SK-N-SH (cell line): Measurements from ENCODE around the gene AFG3L2. TPM values are rescaled to one million over a fixed set of nuclear protein-coding genes. Genes with fewer than 3 reads are reported as not detected.

Experiments used
- CTCF ChIA-PET: fragments of 300-600, 350-600 bp; formaldehyde crosslinking; extraction: SDS; loops from one replicate; lab custom pipeline; 2021; lab: Yijun Ruan, JAX
- POLR2A ChIA-PET: fragments of 350-600 bp; sonication (Branson Sonifier 250); formaldehyde crosslinking; extraction: SDS; loops from one replicate; lab custom pipeline; 2020; ENCODE audit warnings: antibody characterized with exemption, inconsistent platforms; lab: Yijun Ruan, JAX
- DNase-seq: peaks from one replicate; pipeline ENCODE4 v3.0.0; 2012
- H2AFZ ChIP-seq: fragments of 200-600 bp; sonication (generic); 2 replicates; pipeline ENCODE4 v1.8.1; 2016; ENCODE audit warnings: antibody characterized with exemption, mild to moderate bottlenecking, low read depth
- H3F3A ChIP-seq: fragments of 200-600 bp; sonication (generic); replicated peaks from 2 replicates; pipeline ENCODE3; 2016; ENCODE audit warnings: antibody characterized with exemption, mild to moderate bottlenecking; ENCODE audit not compliant: insufficient read depth
- H3K27ac ChIP-seq, 2 experiments: fragments of 200-500 bp in 1 of 2; fragments of 200-600 bp in 1 of 2; sonication (Bioruptor generic) in 1 of 2; sonication (generic), shearing (Covaris generic) in 1 of 2; 2 replicates each; pipeline versions ENCODE4 v1.5.1 to v1.6.1; 2014 to 2016; ENCODE audit warnings: low read depth in 2 of 2, inconsistent platforms in 1 of 2, low read length in 1 of 2, mild to moderate bottlenecking in 1 of 2, mixed read lengths in 1 of 2
- H3K27me3 ChIP-seq: fragments of 200-600 bp; sonication (generic), shearing (Covaris generic); 2 replicates; pipeline ENCODE4 v1.6.1; 2016; ENCODE audit warnings: mixed run types; ENCODE audit not compliant: insufficient read depth
- H3K36me3 ChIP-seq, 2 experiments: fragments of 200-500 bp in 1 of 2; fragments of 200-600 bp in 1 of 2; sonication (Bioruptor generic) in 1 of 2; sonication (generic) in 1 of 2; replicated peaks in 1 of 2; 2 replicates each; pipeline versions ENCODE3 to v1.5.1; 2014 to 2016; ENCODE audit warnings: low read length in 1 of 2, mild to moderate bottlenecking in 1 of 2; ENCODE audit not compliant: insufficient read depth in 2 of 2, control insufficient read depth in 1 of 2
- H3K4me1 ChIP-seq, 2 experiments: fragments of 200-500 bp in 1 of 2; fragments of 200-600 bp in 1 of 2; sonication (Bioruptor generic) in 1 of 2; sonication (generic), shearing (Covaris generic) in 1 of 2; 2 replicates each; pipeline versions ENCODE4 v1.5.1 to v1.6.1; 2014 to 2016; ENCODE audit warnings: low read depth in 1 of 2, low read length in 1 of 2, mixed run types in 1 of 2; ENCODE audit not compliant: insufficient read depth in 2 of 2, control insufficient read depth in 1 of 2
- H3K4me2 ChIP-seq: fragments of 200-600 bp; sonication (generic), shearing (Covaris generic); 2 replicates; pipeline ENCODE4 v1.6.1; 2017; ENCODE audit warnings: mixed run types
- H3K4me3 ChIP-seq, 2 experiments: fragments of 200-500 bp in 1 of 2; fragments of 200-600 bp in 1 of 2; sonication (Bioruptor generic) in 1 of 2; sonication (generic), shearing (Covaris generic) in 1 of 2; 2 replicates each; pipeline versions ENCODE4 v1.5.1 to v1.8.1; 2014 to 2016; ENCODE audit warnings: low read depth in 2 of 2, inconsistent platforms in 1 of 2, low read length in 1 of 2, mild to moderate bottlenecking in 1 of 2, mixed read lengths in 1 of 2, moderate library complexity in 1 of 2
- H3K79me2 ChIP-seq: fragments of 200-600 bp; sonication (generic); 2 replicates; pipeline ENCODE4 v1.8.1; 2017; ENCODE audit warnings: mild to moderate bottlenecking; ENCODE audit not compliant: insufficient read depth
- H3K9ac ChIP-seq: fragments of 200-600 bp; sonication (generic); 2 replicates; pipeline ENCODE4 v1.6.1; 2017; ENCODE audit warnings: mixed run types
- H3K9me2 ChIP-seq: fragments of 200-600 bp; sonication (generic); 2 replicates; pipeline ENCODE4 v1.6.1; 2017; ENCODE audit warnings: mixed run types
- H3K9me3 ChIP-seq: fragments of 200-600 bp; sonication (generic); 2 replicates; pipeline ENCODE4 v1.6.1; 2017; ENCODE audit warnings: mixed run types, mild to moderate bottlenecking, moderate library complexity
- H4K20me1 ChIP-seq: fragments of 200-600 bp; sonication (generic); 2 replicates; pipeline ENCODE4 v1.6.1; 2017; ENCODE audit warnings: mild to moderate bottlenecking, mixed run types; ENCODE audit not compliant: insufficient read depth
- CHD2 ChIP-seq: fragments of 150-350 bp; IDR thresholded peaks from 2 replicates; pipeline ENCODE4 v1.6.1; 2018; ENCODE audit warnings: low read length; ENCODE audit not compliant: partially characterized antibody
- FOSL2 ChIP-seq: IDR thresholded peaks from 2 replicates; pipeline ENCODE4 v1.4.0; 2012; ENCODE audit warnings: low read depth, mild to moderate bottlenecking, moderate library complexity, borderline replicate concordance
- FOXJ3 ChIP-seq: sonication (generic); formaldehyde crosslinking; IDR thresholded peaks from 2 replicates; pipeline ENCODE4 v1.5.1; 2020; ENCODE audit warnings: mild to moderate bottlenecking, missing genetic modification reagents
- FOXM1 ChIP-seq: IDR thresholded peaks from 2 replicates; pipeline ENCODE4 v1.4.0; 2012; ENCODE audit warnings: low read depth, mild to moderate bottlenecking
- GABPA ChIP-seq: IDR thresholded peaks from 2 replicates; pipeline ENCODE4 v1.4.0; 2012; ENCODE audit warnings: low read depth, mild to moderate bottlenecking
- IRF3 ChIP-seq: fragments of 150-350 bp; IDR thresholded peaks from 2 replicates; pipeline ENCODE4 v1.6.1; 2016; ENCODE audit warnings: mild to moderate bottlenecking, low read depth, low read length
- MEF2A ChIP-seq: IDR thresholded peaks from 2 replicates; pipeline ENCODE4 v1.4.0; 2012; ENCODE audit warnings: low read depth, borderline replicate concordance
- MXI1 ChIP-seq: IDR thresholded peaks from 2 replicates; pipeline ENCODE4 v1.6.1; 2012; ENCODE audit warnings: mild to moderate bottlenecking, low read depth, low read length, improper control_type of control experiment
- NFIC ChIP-seq: IDR thresholded peaks from 2 replicates; pipeline ENCODE4 v1.4.0; 2012; ENCODE audit warnings: borderline replicate concordance
- NRF1 ChIP-seq: IDR thresholded peaks from 2 replicates; pipeline ENCODE4 v1.6.1; 2012; ENCODE audit warnings: low read depth, mild to moderate bottlenecking, low read length
- RXRA ChIP-seq: IDR thresholded peaks from 2 replicates; pipeline ENCODE4 v1.4.0; 2012; ENCODE audit warnings: low read depth, mild to moderate bottlenecking, borderline replicate concordance
- SIN3A ChIP-seq: IDR thresholded peaks from 2 replicates; pipeline ENCODE4 v1.6.1; 2012; ENCODE audit warnings: low read depth, mild to moderate bottlenecking, low read length, moderate library complexity, borderline replicate concordance
- SMC3 ChIP-seq: IDR thresholded peaks from 2 replicates; pipeline ENCODE4 v1.6.1; 2012; ENCODE audit warnings: low read depth, low read length, improper control_type of control experiment
- TAF1 ChIP-seq: IDR thresholded peaks from 2 replicates; pipeline ENCODE4 v1.6.1; 2012; ENCODE audit warnings: low read depth, mild to moderate bottlenecking, low read length, moderate library complexity, borderline replicate concordance
- TCF12 ChIP-seq: IDR thresholded peaks from 2 replicates; pipeline ENCODE4 v1.4.0; 2012
- TEAD4 ChIP-seq: IDR thresholded peaks from 2 replicates; pipeline ENCODE4 v1.4.0; 2012; ENCODE audit warnings: mild to moderate bottlenecking, borderline replicate concordance; ENCODE audit not compliant: insufficient read depth
- USF1 ChIP-seq: IDR thresholded peaks from 2 replicates; pipeline ENCODE4 v1.4.0; 2012; ENCODE audit warnings: low read depth, borderline replicate concordance
- YY1 ChIP-seq: IDR thresholded peaks from 2 replicates; pipeline ENCODE4 v1.4.0; 2012; ENCODE audit warnings: low read depth, mild to moderate bottlenecking
- WGBS: methylation state at CpG from one replicate; pipeline ENCODE4 v1.1.6; 2017; ENCODE audit warnings: low lambda C conversion rate; 5-methylcytosine and 5-hydroxymethylcytosine counted together
- polyA plus RNA-seq, 3 experiments: library from polyadenylated mRNA; depleted of rRNA; stranded (reverse); fragments of >200 nt; gene quantifications; 2 replicates each; pipeline ENCODE4 v1.2.3, GENCODE V29; 2012
- TF ChIP-seq, protein P1 (sequence below): fragments of 200-600 bp; sonication (generic); IDR thresholded peaks from 2 replicates; pipeline ENCODE4 v1.6.1; 2017; ENCODE audit warnings: antibody characterized with exemption, mild to moderate bottlenecking, moderate library complexity
- TF ChIP-seq, protein P2 (sequence below): fragments of 150-350 bp; IDR thresholded peaks from 2 replicates; pipeline ENCODE4 v1.6.1; 2017; ENCODE audit warnings: antibody characterized with exemption, low read length, low read depth, borderline replicate concordance

The AFG3L2 gene
- polyA plus RNA-seq, 1 of the 3 experiments (the other 2 are of a cell fraction): 26.0 TPM

GRCh38 chr18:12371590-12371989 lies 5.4 kb downstream of the AFG3L2 start:
- WGBS: 96% methylated on average over 2 of the region's 2 CpGs
- peaks cover 35% of the 10 kb centered on the region for H4K20me1 ChIP-seq
- CTCF ChIA-PET: no interaction called here

More at GRCh38 chr18:12371590-12371989, 5.4 kb downstream of the AFG3L2 start:
- POLR2A ChIA-PET: no interaction called here
- H3F3A ChIP-seq: peaks cover 3% of the 10 kb centered on the region
- no peak overlapping the region for H3K4me3 ChIP-seq
- no peak overlapping the region for H3K9ac ChIP-seq
- H3K27ac ChIP-seq: no peak overlapping the region
- peaks cover 93% of the 10 kb centered on the region for H3K79me2 ChIP-seq
- peaks cover 11 to 19% of the 10 kb centered on the region in 2 experiments for H3K36me3 ChIP-seq
- no peak overlapping the region for H3K4me2 ChIP-seq
- no peak for TF ChIP-seq FOXJ3 (CRISPR knock-in tag)
- no peak for TF ChIP-seq TAF1
- TF ChIP-seq, protein P1, sequence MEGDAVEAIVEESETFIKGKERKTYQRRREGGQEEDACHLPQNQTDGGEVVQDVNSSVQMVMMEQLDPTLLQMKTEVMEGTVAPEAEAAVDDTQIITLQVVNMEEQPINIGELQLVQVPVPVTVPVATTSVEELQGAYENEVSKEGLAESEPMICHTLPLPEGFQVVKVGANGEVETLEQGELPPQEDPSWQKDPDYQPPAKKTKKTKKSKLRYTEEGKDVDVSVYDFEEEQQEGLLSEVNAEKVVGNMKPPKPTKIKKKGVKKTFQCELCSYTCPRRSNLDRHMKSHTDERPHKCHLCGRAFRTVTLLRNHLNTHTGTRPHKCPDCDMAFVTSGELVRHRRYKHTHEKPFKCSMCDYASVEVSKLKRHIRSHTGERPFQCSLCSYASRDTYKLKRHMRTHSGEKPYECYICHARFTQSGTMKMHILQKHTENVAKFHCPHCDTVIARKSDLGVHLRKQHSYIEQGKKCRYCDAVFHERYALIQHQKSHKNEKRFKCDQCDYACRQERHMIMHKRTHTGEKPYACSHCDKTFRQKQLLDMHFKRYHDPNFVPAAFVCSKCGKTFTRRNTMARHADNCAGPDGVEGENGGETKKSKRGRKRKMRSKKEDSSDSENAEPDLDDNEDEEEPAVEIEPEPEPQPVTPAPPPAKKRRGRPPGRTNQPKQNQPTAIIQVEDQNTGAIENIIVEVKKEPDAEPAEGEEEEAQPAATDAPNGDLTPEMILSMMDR: no peak
- TF ChIP-seq FOSL2: no peak
- no peak for TF ChIP-seq CHD2
- TF ChIP-seq, protein P2, sequence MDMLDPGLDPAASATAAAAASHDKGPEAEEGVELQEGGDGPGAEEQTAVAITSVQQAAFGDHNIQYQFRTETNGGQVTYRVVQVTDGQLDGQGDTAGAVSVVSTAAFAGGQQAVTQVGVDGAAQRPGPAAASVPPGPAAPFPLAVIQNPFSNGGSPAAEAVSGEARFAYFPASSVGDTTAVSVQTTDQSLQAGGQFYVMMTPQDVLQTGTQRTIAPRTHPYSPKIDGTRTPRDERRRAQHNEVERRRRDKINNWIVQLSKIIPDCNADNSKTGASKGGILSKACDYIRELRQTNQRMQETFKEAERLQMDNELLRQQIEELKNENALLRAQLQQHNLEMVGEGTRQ: no peak
- no peak for TF ChIP-seq NFIC
- TF ChIP-seq MEF2A: no peak
- TF ChIP-seq SMC3: no peak
- TF ChIP-seq TCF12: no peak
- no peak for TF ChIP-seq RXRA
- no peak for TF ChIP-seq NRF1
- TF ChIP-seq IRF3: no peak
- no peak for TF ChIP-seq GABPA
- TF ChIP-seq YY1: no peak
- no peak for TF ChIP-seq MXI1
- TF ChIP-seq SIN3A: no peak
- no peak for TF ChIP-seq USF1
- no peak for TF ChIP-seq FOXM1
- no peak for TF ChIP-seq TEAD4
- peaks cover 3 to 16% of the 10 kb centered on the region in 2 experiments; a peak in 2 of 4 replicates for H3K4me1 ChIP-seq
- no peak overlapping the region for H2AFZ ChIP-seq
- H3K9me3 ChIP-seq: no peaks in the 10 kb centered on the region
- no peak for DNase-seq
- no peaks in the 10 kb centered on the region for H3K9me2 ChIP-seq
- no peaks in the 10 kb centered on the region for H3K27me3 ChIP-seq
